AG08396 (cell line): ENCODE data around the gene TEX101.
"Not testable (repeated sequence)": the region's sequence is repeated elsewhere in the genome, so short reads cannot be mapped to it uniquely, and the experiment has no call there.

Source experiments
- DNase-seq: peaks from one replicate; pipeline ENCODE4 v3.0.0; 2012; ENCODE audit warnings: low spot score, mixed read lengths

TEX101 gene

DNA sequence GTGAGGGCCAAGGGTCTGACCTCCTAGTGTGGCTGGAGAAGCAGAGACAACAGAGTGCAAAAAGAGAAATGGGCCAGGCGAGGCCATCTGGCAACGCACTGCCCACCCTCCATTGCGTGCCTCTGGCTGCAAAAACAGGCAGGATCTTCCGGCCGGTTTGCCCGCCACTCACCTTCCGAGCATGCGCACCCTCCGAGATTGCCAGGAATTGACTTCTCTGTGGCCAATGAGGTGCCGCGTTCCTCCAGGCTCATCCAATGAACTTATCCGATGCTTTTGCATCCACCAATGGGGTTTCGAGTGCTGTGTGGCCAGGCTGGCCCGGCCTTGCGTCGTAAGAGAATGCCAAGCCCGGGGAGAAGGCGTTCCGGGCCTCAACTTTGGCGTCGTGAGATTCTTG, at the start of gene TEX101:
TEX101 (plus strand) TSS at position 337 of the 400 bp plus-strand sequence. CDS start 1,030 bp downstream, outside the sequence.
- no peak for DNase-seq

DNA sequence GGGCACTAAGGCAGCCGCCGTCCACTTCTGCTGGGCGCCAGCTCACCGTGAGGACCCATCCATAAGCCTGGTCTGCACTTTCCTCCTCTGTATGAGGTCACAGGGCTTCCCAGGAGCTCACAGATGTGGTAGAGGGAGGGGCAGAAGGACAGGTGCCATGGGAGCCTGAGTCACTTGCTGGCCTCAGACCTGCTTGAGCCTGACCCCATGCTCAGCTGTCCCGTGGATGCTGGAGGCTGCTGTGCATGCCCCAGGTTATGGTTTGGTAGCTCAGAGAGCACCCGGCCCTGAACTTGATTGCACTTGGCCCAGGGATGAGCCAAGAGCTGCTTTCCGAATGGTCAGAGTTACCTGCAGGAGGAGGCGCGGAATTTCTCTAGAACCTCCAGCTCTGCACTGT, 49.0 kb upstream of the TEX101 start:
- not testable (repeated sequence) for DNase-seq

GRCh38 chr19:43367822-43368221, 46.9 kb upstream of the TEX101 start:
- no peak for DNase-seq

DNA sequence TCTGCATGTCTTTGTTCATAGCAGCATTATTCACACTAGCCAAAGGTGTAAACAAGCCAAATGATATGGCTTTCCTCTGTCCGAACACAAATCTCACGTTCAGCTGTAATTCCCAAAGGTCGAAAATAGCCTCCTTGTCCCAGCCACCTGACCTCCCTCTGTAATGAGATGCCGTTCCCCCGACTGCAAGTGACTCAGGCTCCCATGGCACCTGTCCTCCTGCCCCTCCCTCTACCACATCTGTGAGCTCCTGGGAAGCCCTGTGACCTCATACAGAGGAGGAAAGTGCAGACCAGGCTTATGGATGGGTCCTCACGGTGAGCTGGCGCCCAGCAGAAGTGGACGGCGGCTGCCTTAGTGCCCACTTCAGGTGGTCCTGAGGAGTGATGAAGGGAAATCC, 45.8 kb upstream of the TEX101 start:
- not testable (repeated sequence) for DNase-seq

DNA sequence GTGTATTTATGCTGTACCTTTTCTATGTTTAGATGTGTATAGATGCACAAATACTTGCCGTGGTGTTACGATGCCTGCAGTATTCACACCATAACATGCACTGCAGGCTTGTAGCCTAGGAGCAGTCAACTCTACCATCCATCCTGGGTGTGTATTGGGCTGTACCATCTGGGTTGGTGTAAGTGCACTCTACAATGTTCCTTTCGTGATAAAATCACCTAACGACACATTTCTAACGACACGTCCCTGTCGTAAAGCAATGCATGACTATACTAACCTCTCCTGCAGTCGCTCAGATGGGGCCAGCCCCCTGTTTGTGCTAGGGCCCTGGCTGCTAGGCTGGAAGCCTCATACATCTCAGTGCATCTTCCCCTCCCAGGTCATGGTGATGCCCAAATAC, 42.8 kb upstream of the TEX101 start:
- DNase-seq, result no peak

GRCh38 chr19:43372462-43372861, 42.2 kb upstream of the TEX101 start:
- DNase-seq, result no peak

- DNase-seq, result not testable (repeated sequence)
These were observed 37.1 kb upstream of the TEX101 start for GRCh38 chr19:43377624-43378023.

GRCh38 chr19:43380008-43380407, 34.7 kb upstream of the TEX101 start:
- no peak for DNase-seq

GRCh38 chr19:43380771-43381386, 33.8 kb upstream of the TEX101 start:
- no peak for DNase-seq

DNA sequence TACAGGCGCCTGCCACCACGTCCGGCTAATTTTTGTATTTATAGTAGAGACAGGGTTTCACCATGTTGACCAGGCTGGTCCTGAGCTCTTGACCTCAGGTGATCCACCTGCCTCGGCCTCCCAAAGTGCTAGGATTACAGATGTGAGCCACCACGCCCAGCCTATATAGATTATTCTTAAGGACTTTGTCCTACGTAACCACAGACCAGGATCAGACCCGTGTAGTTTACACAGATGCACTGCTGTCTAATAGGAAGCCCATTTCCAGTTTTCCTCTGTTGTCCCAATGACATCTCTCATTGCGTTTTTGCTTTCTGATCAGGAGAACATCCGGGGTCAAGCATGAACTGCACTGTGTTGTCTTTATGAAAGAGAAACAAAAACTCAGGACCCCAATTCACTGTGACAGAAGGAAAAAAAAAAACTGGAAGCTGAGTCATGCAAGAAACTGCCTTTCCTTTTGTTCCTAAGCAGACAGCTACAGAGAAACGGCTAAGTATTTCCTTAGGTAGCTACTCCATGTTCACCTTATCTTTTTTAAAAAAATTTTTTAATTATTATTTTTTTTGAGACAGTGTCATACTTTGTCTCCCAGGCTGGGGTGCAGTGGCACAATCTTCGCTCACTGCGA, 32.0 kb upstream of the TEX101 start:
- not testable (repeated sequence) for DNase-seq

DNA sequence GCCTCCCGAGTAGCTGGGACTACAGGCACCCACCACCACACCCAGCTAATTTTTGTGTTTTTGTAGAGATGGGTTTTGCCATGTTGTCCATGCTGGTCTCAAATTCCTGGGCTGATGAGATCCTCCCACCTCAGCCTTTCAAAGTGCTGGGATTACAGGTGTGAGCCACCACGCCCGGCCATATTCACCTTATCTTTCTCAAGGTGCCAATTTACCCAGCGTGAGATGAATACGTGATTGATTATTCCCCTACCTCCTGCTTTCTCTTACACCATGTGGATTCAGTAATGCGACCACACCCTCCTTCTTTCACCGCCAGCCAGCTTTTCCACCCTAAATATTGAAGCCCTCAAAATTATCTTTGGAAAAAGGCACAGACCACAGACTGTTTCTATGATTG, 31.4 kb upstream of the TEX101 start:
- DNase-seq, result not testable (repeated sequence)

DNA sequence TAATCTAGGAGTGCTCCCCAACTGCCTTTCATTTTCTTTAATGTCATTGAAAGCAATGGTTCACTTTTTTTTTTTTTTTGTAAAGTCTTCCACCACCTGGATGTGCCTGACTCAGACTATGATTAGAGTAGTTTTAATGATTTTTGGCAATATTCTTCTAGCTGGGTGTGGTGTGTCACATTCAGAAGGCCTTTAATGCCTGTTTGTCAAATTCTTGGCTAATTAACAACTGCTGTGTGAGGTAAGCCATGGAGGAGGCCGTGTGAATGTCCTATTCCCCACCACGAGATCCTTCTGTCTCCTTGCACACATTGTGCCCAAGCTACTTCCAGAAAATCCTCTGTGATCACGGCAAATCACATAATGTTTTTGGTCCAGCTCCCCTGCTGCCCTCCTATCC, 30.9 kb upstream of the TEX101 start:
- DNase-seq, result not testable (repeated sequence)

DNA sequence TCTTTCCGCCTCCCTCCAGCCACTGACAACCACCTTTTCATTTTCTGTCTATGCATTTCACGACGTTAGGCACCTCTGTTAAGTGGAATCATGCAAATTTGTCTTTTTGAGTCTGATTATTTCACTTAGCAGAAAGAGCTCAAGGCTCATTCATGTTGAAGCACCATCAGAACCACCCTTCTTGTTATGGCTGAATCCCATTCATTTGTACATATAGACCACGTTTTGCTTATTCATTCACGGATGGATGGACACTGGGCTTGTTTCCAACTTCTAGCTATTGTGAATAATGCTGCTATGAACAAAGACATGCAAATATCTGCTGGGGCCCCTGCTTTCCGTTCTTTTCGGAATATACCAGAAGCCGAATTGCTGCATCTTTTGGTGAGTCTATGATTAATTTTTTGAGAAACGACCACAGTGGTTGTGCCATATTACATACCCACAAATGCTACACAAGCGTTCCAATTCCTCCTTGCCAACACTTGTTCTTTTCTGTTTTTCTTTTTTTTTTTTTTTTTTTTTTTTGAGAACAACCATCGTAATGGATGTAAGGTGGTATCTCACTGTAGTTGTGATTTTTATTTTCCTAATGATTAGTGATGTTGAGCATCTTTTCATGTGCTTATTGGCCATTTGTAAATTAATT, 23.7 kb upstream of the TEX101 start:
- not testable (repeated sequence) for DNase-seq

- not testable (repeated sequence) for DNase-seq
These were observed 23.1 kb upstream of the TEX101 start for GRCh38 chr19:43391552-43391935.

- not testable (repeated sequence) for DNase-seq
These were observed 21.2 kb upstream of the TEX101 start for GRCh38 chr19:43393501-43393900.

- DNase-seq, result no peak
These were observed 19.1 kb upstream of the TEX101 start for GRCh38 chr19:43395561-43395960.

GRCh38 chr19:43406297-43406696, 8.4 kb upstream of the TEX101 start:
- DNase-seq, result no peak

DNA sequence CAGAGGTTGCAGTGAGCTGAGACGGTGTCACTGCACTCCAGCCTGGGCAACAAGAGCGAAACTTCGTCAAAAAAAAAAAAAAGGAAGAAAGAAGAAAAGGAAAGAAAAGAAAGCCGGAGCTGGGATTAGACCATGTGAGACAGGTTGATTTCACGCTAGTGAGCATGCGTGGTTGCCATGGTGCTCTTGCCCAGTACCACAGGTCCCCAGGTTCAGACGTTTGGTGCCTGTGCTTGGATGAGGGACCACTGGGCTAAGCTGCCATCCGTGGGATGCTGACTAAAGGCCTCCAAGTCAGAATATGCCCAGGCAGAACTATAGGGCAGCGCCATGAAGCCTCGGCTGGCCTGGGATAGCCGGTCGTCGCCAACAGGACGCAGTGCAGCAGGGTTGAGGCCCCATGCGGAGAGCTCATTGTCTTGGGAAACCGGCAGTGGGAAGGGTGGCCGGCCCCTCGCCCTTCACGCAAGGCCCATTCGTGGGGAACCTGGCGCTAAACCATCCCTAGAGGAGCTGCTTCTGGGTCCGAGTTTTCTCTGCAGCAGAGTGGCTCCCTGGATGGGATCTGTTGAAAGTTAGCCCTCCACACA, 7.2 kb upstream of the TEX101 start:
- no peak for DNase-seq

GRCh38 chr19:43408043-43408442, 6.6 kb upstream of the TEX101 start:
- DNase-seq, result no peak

- no peak for DNase-seq
These were observed 5.3 kb upstream of the TEX101 start for GRCh38 chr19:43409415-43409814.

- DNase-seq, result no peak
These were observed 2.2 kb upstream of the TEX101 start for GRCh38 chr19:43412441-43412840.

GRCh38 chr19:43416951-43417623, 2.4 kb downstream of the TEX101 start:
- no peak for DNase-seq
